Measurements from ENCODE around the gene EPSTI1. TPM values are rescaled to one million over a fixed set of nuclear protein-coding genes. Genes with fewer than 3 reads are reported as not detected.
"Not testable (repeated sequence)": the region's sequence is repeated elsewhere in the genome, so short reads cannot be mapped to it uniquely, and the experiment has no call there.

The EPSTI1 gene
- total RNA-seq, 2 donors from 2014 or later, result 18.6 to 48.8 TPM

GRCh38 chr13:42999491-42999890 lies 7.5 kb upstream of the EPSTI1 start:
- Mint-ChIP-seq H3K27me3 (ENCODE audit: low read depth) (no peaks in the 10 kb centered on the region), H3K9me3 (peaks cover 8 to 11% of the 10 kb centered on the region in 2 donors), H3K36me3 (ENCODE audit: insufficient read depth in 2 of 2) (peaks cover 2% of the 10 kb centered on the region in 2 donors), H3K4me1 (ENCODE audit: low read depth) (peaks cover 45% of the 10 kb centered on the region), H3K4me3 (no peak overlapping the region), H3K27ac (no peak overlapping the region)
- DNase-seq, result no peak
- no peak for ATAC-seq (replicated peaks in 1 of 2)

GRCh38 chr13:42997381-42997780 lies 5.3 kb upstream of the EPSTI1 start:
- Mint-ChIP-seq H3K27ac (peak overlapping the region; percentile 90), H3K9me3 (peaks cover 3 to 7% of the 10 kb centered on the region in 2 donors), H3K36me3 (ENCODE audit: insufficient read depth in 2 of 2) (peaks cover 2% of the 10 kb centered on the region in 2 donors), H3K4me3 (peak overlapping the region; percentile 66 to 78), H3K4me1 (ENCODE audit: low read depth) (peaks cover 63% of the 10 kb centered on the region), H3K27me3 (ENCODE audit: low read depth) (no peaks in the 10 kb centered on the region)
- peak; percentile 50 to 58 for ATAC-seq (replicated peaks in 1 of 2)
- no peak for DNase-seq

GRCh38 chr13:42996584-42996983 lies 4.5 kb upstream of the EPSTI1 start:
- H3K27me3 Mint-ChIP-seq (ENCODE audit: low read depth), result no peaks in the 10 kb centered on the region
- H3K4me3 Mint-ChIP-seq, result peak overlapping the region; percentile 66 to 78
- H3K9me3 Mint-ChIP-seq, result peaks cover 0 to under 1% of the 10 kb centered on the region in 2 donors
- no peaks in the 10 kb centered on the region for H3K36me3 Mint-ChIP-seq (ENCODE audit: insufficient read depth in 2 of 2)
- ATAC-seq (replicated peaks in 1 of 2), result peak; percentile 59 to 61
- peak in 1 of 2 donors; percentile 28 for DNase-seq
- peak overlapping the region; percentile 90 for H3K27ac Mint-ChIP-seq
- H3K4me1 Mint-ChIP-seq (ENCODE audit: low read depth), result peaks cover 65% of the 10 kb centered on the region

GRCh38 chr13:42994878-42995277 lies 2.8 kb upstream of the EPSTI1 start:
- Mint-ChIP-seq H3K4me1 (ENCODE audit: low read depth) (peaks cover 78% of the 10 kb centered on the region), H3K27ac (peak overlapping the region; percentile 2), H3K36me3 (ENCODE audit: insufficient read depth in 2 of 2) (no peaks in the 10 kb centered on the region), H3K4me3 (no peak overlapping the region), H3K27me3 (ENCODE audit: low read depth) (no peaks in the 10 kb centered on the region), H3K9me3 (no peaks in the 10 kb centered on the region)
- no peak for DNase-seq
- ATAC-seq (replicated peaks in 1 of 2), result no peak

GRCh38 chr13:42992764-42993122 lies 702 bp upstream of the EPSTI1 start:
- peaks cover 76% of the 10 kb centered on the region for H3K4me1 Mint-ChIP-seq (ENCODE audit: low read depth)
- H3K36me3 Mint-ChIP-seq (ENCODE audit: insufficient read depth in 2 of 2), result peaks cover 0 to 1% of the 10 kb centered on the region in 2 donors
- H3K4me3 Mint-ChIP-seq, result peak overlapping the region; percentile 95 to 98
- no peaks in the 10 kb centered on the region for H3K9me3 Mint-ChIP-seq
- DNase-seq (peak in 1 of 2 donors; percentile 22), ATAC-seq (replicated peaks in 1 of 2) (no peak)
- H3K27me3 Mint-ChIP-seq (ENCODE audit: low read depth), result no peaks in the 10 kb centered on the region
- peak overlapping the region; percentile 100 for H3K27ac Mint-ChIP-seq

- not testable (repeated sequence) for ATAC-seq (replicated peaks in 1 of 2); H3K36me3 Mint-ChIP-seq (ENCODE audit: insufficient read depth in 2 of 2); H3K9me3 Mint-ChIP-seq; DNase-seq; H3K27me3 Mint-ChIP-seq (ENCODE audit: low read depth)
- H3K4me1 Mint-ChIP-seq (ENCODE audit: low read depth), result peaks cover 62% of the 10 kb centered on the region
- peak overlapping the region; percentile 95 to 98 for H3K4me3 Mint-ChIP-seq
- H3K27ac Mint-ChIP-seq, result peak overlapping the region; percentile 100
Observed at GRCh38 chr13:42991233-42991897, 676 bp downstream of the EPSTI1 start.

- H3K4me1 Mint-ChIP-seq (ENCODE audit: low read depth), result peaks cover 60% of the 10 kb centered on the region
- ATAC-seq (replicated peaks in 1 of 2), result no peak
Observed at GRCh38 chr13:42990291-42991232, 1.5 kb downstream of the EPSTI1 start.

GRCh38 chr13:42986176-42986574 lies 5.9 kb downstream of the EPSTI1 start:
- H3K4me1 Mint-ChIP-seq (ENCODE audit: low read depth), result peaks cover 42% of the 10 kb centered on the region

More at GRCh38 chr13:42990291-42991232, 1.5 kb downstream of the EPSTI1 start:
- Mint-ChIP-seq H3K36me3 (ENCODE audit: insufficient read depth in 2 of 2) (peaks cover 0 to 1% of the 10 kb centered on the region in 2 donors), H3K27me3 (ENCODE audit: low read depth) (no peaks in the 10 kb centered on the region), H3K4me3 (peak overlapping the region; percentile 95 to 98), H3K27ac (peak overlapping the region; percentile 100), H3K9me3 (no peaks in the 10 kb centered on the region)
- no peak for DNase-seq

GRCh38 chr13:42985312-42986175 lies 6.5 kb downstream of the EPSTI1 start:
- Mint-ChIP-seq H3K27ac (no peak overlapping the region), H3K4me3 (peak overlapping the region in 1 of 2 donors; percentile 3), H3K4me1 (ENCODE audit: low read depth) (peaks cover 38% of the 10 kb centered on the region), H3K27me3 (ENCODE audit: low read depth) (no peaks in the 10 kb centered on the region), H3K9me3 (peaks cover 0 to 2% of the 10 kb centered on the region in 2 donors), H3K36me3 (ENCODE audit: insufficient read depth in 2 of 2) (peaks cover 0 to 1% of the 10 kb centered on the region in 2 donors)
- ATAC-seq (replicated peaks in 1 of 2), result peak in 1 of 2 donors; percentile 33
- no peak for DNase-seq

More at GRCh38 chr13:42986176-42986574, 5.9 kb downstream of the EPSTI1 start:
- no peak for ATAC-seq (replicated peaks in 1 of 2)
- Mint-ChIP-seq H3K4me3 (no peak overlapping the region), H3K27me3 (ENCODE audit: low read depth) (no peaks in the 10 kb centered on the region), H3K36me3 (ENCODE audit: insufficient read depth in 2 of 2) (peaks cover 0 to 1% of the 10 kb centered on the region in 2 donors), H3K9me3 (peaks cover 0 to 2% of the 10 kb centered on the region in 2 donors), H3K27ac (no peak overlapping the region)
- no peak for DNase-seq

- DNase-seq (no peak), ATAC-seq (replicated peaks in 1 of 2) (no peak)
- peaks cover 30% of the 10 kb centered on the region for H3K4me1 Mint-ChIP-seq (ENCODE audit: low read depth)
Observed at GRCh38 chr13:42984691-42985090, 7.3 kb downstream of the EPSTI1 start.

GRCh38 chr13:42984026-42984425 lies 8.0 kb downstream of the EPSTI1 start:
- H3K36me3 Mint-ChIP-seq (ENCODE audit: insufficient read depth in 2 of 2), result peaks cover 0 to 3% of the 10 kb centered on the region in 2 donors
- no peak overlapping the region for H3K27ac Mint-ChIP-seq
- no peak overlapping the region for H3K4me3 Mint-ChIP-seq
- no peaks in the 10 kb centered on the region for H3K27me3 Mint-ChIP-seq (ENCODE audit: low read depth)
- DNase-seq, result no peak
- peaks cover 29% of the 10 kb centered on the region for H3K4me1 Mint-ChIP-seq (ENCODE audit: low read depth)
- no peak for ATAC-seq (replicated peaks in 1 of 2)
- peaks cover 0 to 6% of the 10 kb centered on the region in 2 donors for H3K9me3 Mint-ChIP-seq

More at GRCh38 chr13:42984691-42985090, 7.3 kb downstream of the EPSTI1 start:
- Mint-ChIP-seq H3K4me3 (peak overlapping the region in 1 of 2 donors; percentile 10), H3K9me3 (peaks cover 0 to 6% of the 10 kb centered on the region in 2 donors), H3K27ac (no peak overlapping the region), H3K36me3 (ENCODE audit: insufficient read depth in 2 of 2) (peaks cover 0 to 5% of the 10 kb centered on the region in 2 donors), H3K27me3 (ENCODE audit: low read depth) (no peaks in the 10 kb centered on the region)

GRCh38 chr13:42981853-42982252 lies 10.2 kb downstream of the EPSTI1 start:
- peaks cover 29% of the 10 kb centered on the region for H3K4me1 Mint-ChIP-seq (ENCODE audit: low read depth)
- H3K36me3 Mint-ChIP-seq (ENCODE audit: insufficient read depth in 2 of 2), result peaks cover 3 to 8% of the 10 kb centered on the region in 2 donors
- DNase-seq (no peak), ATAC-seq (replicated peaks in 1 of 2) (no peak)
- no peaks in the 10 kb centered on the region for H3K27me3 Mint-ChIP-seq (ENCODE audit: low read depth)
- no peak overlapping the region for H3K4me3 Mint-ChIP-seq
- peaks cover 0 to 6% of the 10 kb centered on the region in 2 donors for H3K9me3 Mint-ChIP-seq
- H3K27ac Mint-ChIP-seq, result no peak overlapping the region

Data from activated T-cell treated with anti-CD3 and anti-CD28 coated beads, Interleukin-2, amount 50 U/mL, for 72 hours (primary cell).